Activated T-helper 1 cell treated with anti-CD3 and anti-CD28 coated beads, Interleukin-12 subunit alpha, Interleukin-12 subunit beta, Interleukin-2, Interleukin-4 antibody, amounts not matched to agents 30 ng/mL and 10 ng/mL and 1 ng/mL, durations not matched to agents 14 hours and 24 hours and 36 hours (primary cell): ENCODE results near the gene CFAP65. TPM values are rescaled to one million over a fixed set of nuclear protein-coding genes. Genes with fewer than 3 reads are reported as not detected.

Experiments
- DNase-seq: peaks from one replicate; pipeline ENCODE4 v3.0.0; 2021; ENCODE audit warnings: low spot score
- H3K27ac Mint-ChIP-seq: one replicate; pipeline ENCODE4 v1.8.0; 2021; ENCODE audit warnings: mild to moderate bottlenecking, mixed read lengths
- H3K27me3 Mint-ChIP-seq: one replicate; pipeline ENCODE4 v1.8.0; 2022; ENCODE audit warnings: mild to moderate bottlenecking, moderate library complexity, mixed read lengths; ENCODE audit not compliant: insufficient read depth
- H3K36me3 Mint-ChIP-seq: one replicate; pipeline ENCODE4 v1.8.0; 2021; ENCODE audit warnings: low read depth, mixed read lengths
- H3K4me1 Mint-ChIP-seq: one replicate; pipeline ENCODE4 v1.8.0; 2021; ENCODE audit warnings: low read depth, mixed read lengths
- H3K4me3 Mint-ChIP-seq: one replicate; pipeline ENCODE4 v1.8.0; 2021; ENCODE audit warnings: mild to moderate bottlenecking, moderate library complexity, mixed read lengths
- H3K9me3 Mint-ChIP-seq: one replicate; pipeline ENCODE4 v1.8.0; 2021; ENCODE audit warnings: mixed read lengths
- intact Hi-C: fragments of 100-400 bp; cut with micrococcal nuclease; formaldehyde crosslinking; loops from one replicate; pipeline ENCODE4 v1.15.1; 2024
- total RNA-seq: library from RNA; stranded (reverse); gene quantifications from 2 replicates; pipeline ENCODE4 v1.2.3, GENCODE V29; 2022

The CFAP65 gene
- total RNA-seq, 1 donor from 2014 or later = not detected

DNA sequence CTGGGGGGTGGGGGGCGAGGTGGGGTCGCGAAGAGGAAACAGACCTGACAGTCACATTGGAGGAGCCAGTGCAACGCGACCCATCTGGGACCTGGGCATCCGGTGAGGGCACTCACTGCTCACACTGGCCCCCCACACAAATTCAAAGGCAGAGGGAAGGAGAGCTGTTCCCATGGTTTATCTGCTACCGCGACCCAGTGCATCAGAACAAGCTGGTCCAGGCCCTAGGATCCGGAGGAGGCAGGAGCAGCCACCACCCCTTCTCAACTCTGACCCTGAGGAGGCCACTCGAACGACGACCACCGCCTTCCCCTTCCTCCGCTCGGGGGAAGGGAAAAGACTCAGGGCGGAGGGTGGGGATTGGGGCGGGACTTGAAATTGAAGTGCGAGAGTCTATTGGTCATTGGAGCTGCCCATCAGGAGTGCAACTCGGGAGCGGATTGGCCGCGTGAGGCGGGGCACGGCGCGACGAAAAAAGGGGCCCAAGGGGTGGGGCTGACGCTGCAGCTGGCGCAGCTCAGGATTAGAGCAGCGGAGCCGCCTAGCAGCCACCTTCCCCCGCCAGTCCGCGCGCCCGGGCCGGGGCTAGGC lies 82.1 kb downstream of the CFAP65 start, which contains the start of gene CDK5R2:
Gene CDK5R2, plus strand, starts transcription at position 526 of the 591 bp plus-strand sequence. CDS start 155 bp downstream, outside the sequence.
- Mint-ChIP-seq H3K4me1 (no peaks in the 10 kb centered on the region), H3K4me3 (peak within 1 kb of the TSS; percentile 19), H3K27me3 (peaks cover 65% of the 10 kb centered on the region), H3K9me3 (no peaks in the 10 kb centered on the region), H3K36me3 (peaks cover 3% of the 10 kb centered on the region), H3K27ac (peak within 1 kb of the TSS; percentile 49)
- peak; percentile 19 for DNase-seq
- intact Hi-C loops = no loop called here

DNA sequence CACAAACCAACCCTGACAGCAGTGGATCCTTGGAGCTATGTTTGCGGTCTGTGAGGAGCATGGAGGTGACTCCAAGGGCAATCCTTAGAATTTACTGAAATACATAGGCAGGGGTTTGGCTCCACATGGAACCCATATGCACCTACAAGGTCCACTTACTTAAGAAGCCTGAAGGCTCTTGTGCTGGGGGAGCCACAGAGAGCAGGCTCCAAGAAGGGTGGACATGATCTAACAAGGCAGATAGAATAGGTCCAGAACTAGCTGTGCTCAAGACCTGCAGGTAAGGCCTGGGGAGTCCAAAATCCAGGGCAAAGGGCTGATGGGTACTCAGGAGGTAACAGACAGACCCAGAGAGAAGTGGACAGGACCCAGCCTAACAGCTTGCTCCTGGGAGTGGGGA lies 83.0 kb downstream of the CFAP65 start:
- H3K4me3 Mint-ChIP-seq = no peak overlapping the region
- no peak overlapping the region for H3K27ac Mint-ChIP-seq
- H3K27me3 Mint-ChIP-seq = peaks cover 56% of the 10 kb centered on the region
- intact Hi-C loops = no loop called here
- no peaks in the 10 kb centered on the region for H3K9me3 Mint-ChIP-seq
- DNase-seq = no peak
- H3K4me1 Mint-ChIP-seq = no peaks in the 10 kb centered on the region
- H3K36me3 Mint-ChIP-seq = peaks cover 3% of the 10 kb centered on the region

DNA sequence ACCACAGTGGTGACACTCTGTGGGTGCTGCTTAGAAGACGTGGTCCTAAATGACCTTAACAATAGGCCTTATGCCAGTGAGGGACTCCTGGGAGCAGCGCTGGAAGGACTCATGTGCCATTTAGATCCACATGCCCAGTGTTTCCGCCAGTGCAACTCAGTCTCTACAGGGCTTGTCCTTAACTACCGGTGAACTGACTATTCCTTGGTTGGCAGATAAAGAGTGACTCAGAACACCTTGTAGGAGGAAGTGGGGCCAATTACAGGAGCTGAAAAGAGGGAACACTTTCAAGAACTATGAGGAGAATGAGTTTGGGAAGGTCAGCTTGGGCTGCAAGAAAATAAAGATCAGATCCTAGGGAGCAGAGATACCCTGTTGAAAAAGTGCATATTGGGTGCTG lies 83.6 kb downstream of the CFAP65 start:
- Mint-ChIP-seq H3K4me1 (no peaks in the 10 kb centered on the region), H3K27ac (no peak overlapping the region), H3K36me3 (peaks cover 3% of the 10 kb centered on the region), H3K4me3 (no peak overlapping the region), H3K27me3 (peaks cover 50% of the 10 kb centered on the region), H3K9me3 (no peaks in the 10 kb centered on the region)
- intact Hi-C loops = no loop called here
- no peak for DNase-seq

DNA sequence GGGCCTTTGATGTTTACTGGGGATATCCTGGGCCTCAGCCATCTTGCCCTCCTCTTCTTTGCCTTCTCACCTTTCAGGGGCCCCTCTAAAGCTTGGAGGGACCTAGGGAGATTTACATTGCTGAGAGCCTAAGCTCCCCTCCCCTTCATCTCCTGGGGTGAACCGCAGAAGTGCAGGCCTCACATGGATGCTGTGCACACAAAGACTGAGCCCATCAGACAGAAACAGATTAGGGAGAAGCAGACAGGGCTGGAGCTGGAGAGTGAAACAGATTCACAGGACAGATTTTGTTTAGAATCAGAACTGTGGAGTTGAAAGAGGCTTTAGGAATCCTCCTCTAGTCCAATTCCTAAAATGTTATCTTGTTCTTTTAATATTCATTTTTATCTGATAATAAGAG lies 85.3 kb downstream of the CFAP65 start:
- Mint-ChIP-seq H3K4me3 (no peak overlapping the region), H3K27me3 (peaks cover 47% of the 10 kb centered on the region), H3K4me1 (no peaks in the 10 kb centered on the region), H3K36me3 (no peaks in the 10 kb centered on the region), H3K9me3 (no peaks in the 10 kb centered on the region), H3K27ac (no peak overlapping the region)
- no peak for DNase-seq
- intact Hi-C loops = no loop called here

DNA sequence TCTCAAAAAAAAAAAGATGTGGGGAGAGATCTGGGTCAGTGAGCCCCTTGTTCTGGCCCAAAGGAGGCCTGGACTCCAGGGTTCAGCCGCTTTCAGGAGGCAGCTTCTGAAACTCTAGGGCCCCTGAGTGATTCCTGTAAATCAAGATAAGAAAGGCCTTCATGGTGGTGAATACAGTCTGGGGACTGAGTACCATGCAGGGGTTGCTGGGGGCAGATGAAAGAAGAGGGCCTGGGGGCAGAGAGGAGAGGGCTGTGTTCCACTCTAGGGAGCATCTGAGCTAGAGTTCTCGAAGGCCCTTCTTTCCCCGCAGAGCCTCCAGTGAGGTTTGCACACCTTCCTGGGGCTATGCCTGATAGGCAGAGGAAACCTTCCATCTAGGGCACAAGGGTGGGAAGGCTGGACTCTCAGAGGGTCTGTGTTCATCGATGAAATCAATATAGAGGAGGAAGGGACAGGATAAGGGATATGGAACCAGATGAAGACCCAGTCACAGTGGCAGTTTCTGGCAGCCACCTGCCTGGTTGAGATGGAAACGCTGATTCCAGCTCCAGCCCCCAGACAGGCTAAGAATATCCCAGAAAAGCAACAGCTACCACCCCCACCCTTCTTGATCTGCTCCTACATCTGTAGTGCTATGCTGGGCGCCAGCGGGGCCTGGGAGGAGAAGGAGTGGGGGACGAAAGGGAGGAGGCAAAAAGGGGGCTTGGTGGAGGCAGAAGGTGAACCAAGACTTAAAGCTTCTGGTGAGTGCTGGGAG lies 86.6 kb downstream of the CFAP65 start:
- H3K36me3 Mint-ChIP-seq = no peaks in the 10 kb centered on the region

DNA sequence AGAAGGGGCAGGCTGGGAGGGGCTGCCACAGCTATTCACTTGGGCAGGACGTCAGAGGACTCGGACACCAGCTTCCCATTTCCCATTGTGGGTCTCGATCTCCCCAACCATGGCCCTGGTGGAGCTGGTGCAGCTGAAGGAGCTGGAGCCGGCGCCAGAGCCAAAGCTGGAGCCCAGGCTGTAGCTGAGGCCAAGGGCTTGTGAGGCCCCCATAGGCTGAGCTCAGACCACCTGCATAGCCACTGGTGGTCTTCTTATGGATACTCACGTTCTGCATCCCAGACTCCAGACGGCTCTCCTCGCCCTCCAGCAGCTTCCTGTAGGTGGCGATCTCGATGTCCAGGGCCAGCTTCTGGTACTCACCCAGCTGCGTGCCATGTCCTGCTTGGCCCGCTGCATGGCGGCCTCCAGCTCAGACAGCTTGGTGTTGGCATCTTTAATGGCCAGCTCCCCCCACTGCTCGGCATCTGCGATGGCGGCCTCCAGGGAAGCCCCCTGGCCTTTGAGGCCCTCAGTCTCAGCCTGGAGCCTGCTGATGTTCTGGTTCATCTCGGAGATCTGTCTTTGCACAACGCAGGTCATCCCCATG lies 87.9 kb downstream of the CFAP65 start:
- no peak for DNase-seq
- no peaks in the 10 kb centered on the region for H3K4me1 Mint-ChIP-seq
- no peak overlapping the region for H3K27ac Mint-ChIP-seq
- H3K27me3 Mint-ChIP-seq = peaks cover 38% of the 10 kb centered on the region
- intact Hi-C loops = no loop called here
- no peaks in the 10 kb centered on the region for H3K36me3 Mint-ChIP-seq
- H3K9me3 Mint-ChIP-seq = no peaks in the 10 kb centered on the region
- no peak overlapping the region for H3K4me3 Mint-ChIP-seq

More for the DNA sequence above, 86.6 kb downstream of the CFAP65 start:
- no peak overlapping the region for H3K4me3 Mint-ChIP-seq
- no peaks in the 10 kb centered on the region for H3K4me1 Mint-ChIP-seq
- H3K27me3 Mint-ChIP-seq = peaks cover 46% of the 10 kb centered on the region
- intact Hi-C loops = no loop called here
- H3K9me3 Mint-ChIP-seq = no peaks in the 10 kb centered on the region
- DNase-seq = no peak
- H3K27ac Mint-ChIP-seq = no peak overlapping the region

Other genes with a start within 250 kb of the CFAP65 start
- gene PRKAG3, start 209.7 kb downstream of the CFAP65 start, total RNA-seq = not detected in 2 replicates
- gene WNT6, start 181.7 kb downstream of the CFAP65 start, total RNA-seq = not detected in 2 replicates
- 0.10 and 0.18 TPM in 2 replicates for gene WNT10A, start 160.7 kb downstream of the CFAP65 start, total RNA-seq
- not detected in 2 replicates for gene CDK5R2, start 81.8 kb downstream of the CFAP65 start, total RNA-seq
- gene FEV, start 56.3 kb downstream of the CFAP65 start, total RNA-seq = not detected in 2 replicates
- 0.36 TPM in 1 of 2 replicates, not detected in the other for gene CRYBA2, start 48.1 kb downstream of the CFAP65 start, total RNA-seq
- gene IHH, start 19.4 kb upstream of the CFAP65 start, total RNA-seq = not detected in 2 replicates
- 18.1 and 20.7 TPM in 2 replicates for gene NHEJ1, start 119.3 kb upstream of the CFAP65 start, total RNA-seq
- gene SLC23A3, start 128.5 kb upstream of the CFAP65 start, total RNA-seq = 1.8 and 1.9 TPM in 2 replicates
- 69.8 and 72.2 TPM in 2 replicates for gene CNPPD1, start 135.4 kb upstream of the CFAP65 start, total RNA-seq
- 58.4 and 61.5 TPM in 2 replicates for gene RETREG2, start 136.8 kb upstream of the CFAP65 start, total RNA-seq
- 35.0 and 41.3 TPM in 2 replicates for gene ZFAND2B, start 165.3 kb upstream of the CFAP65 start, total RNA-seq
- gene ABCB6, start 177.4 kb upstream of the CFAP65 start, total RNA-seq = 31.9 and 32.9 TPM in 2 replicates
- gene ATG9A, start 188.1 kb upstream of the CFAP65 start, total RNA-seq = 55.3 and 57.0 TPM in 2 replicates
- gene ANKZF1, start 188.3 kb upstream of the CFAP65 start, total RNA-seq = 112 and 117 TPM in 2 replicates
- gene GLB1L, start 203.9 kb upstream of the CFAP65 start, total RNA-seq = 4.6 and 4.9 TPM in 2 replicates
- 30.1 and 30.6 TPM in 2 replicates for gene STK16, start 204.0 kb upstream of the CFAP65 start, total RNA-seq
- gene TUBA4B, start 211.7 kb upstream of the CFAP65 start, total RNA-seq = not detected in 2 replicates
- 211 and 217 TPM in 2 replicates for gene TUBA4A, start 212.4 kb upstream of the CFAP65 start, total RNA-seq
- 40.8 and 45.3 TPM in 2 replicates for gene DNAJB2, start 237.8 kb upstream of the CFAP65 start, total RNA-seq